NCI-H2081 (cell line): Measurements from ENCODE around the gene PCSK2.

Source experiments
- DNase-seq, 2 experiments: peaks; one replicate each; lab custom pipeline; 2025; lab: John Stamatoyannopoulos, UW

The PCSK2 gene

GRCh38 chr20:17480696-17481095 lies 253.9 kb downstream of the PCSK2 start:
- no peak for DNase-seq

GRCh38 chr20:17481661-17482060 lies 254.8 kb downstream of the PCSK2 start:
- DNase-seq = no peak

GRCh38 chr20:17482536-17482935 lies 255.7 kb downstream of the PCSK2 start:
- DNase-seq = no peak

GRCh38 chr20:17485017-17485416 lies 258.2 kb downstream of the PCSK2 start:
- DNase-seq = no peak

- no peak for DNase-seq
Observed at GRCh38 chr20:17488916-17489600, 262.2 kb downstream of the PCSK2 start.

GRCh38 chr20:17490501-17490900 lies 263.7 kb downstream of the PCSK2 start:
- no peak for DNase-seq

GRCh38 chr20:17491041-17491440 lies 264.2 kb downstream of the PCSK2 start:
- no peak for DNase-seq

GRCh38 chr20:17491488-17491887 lies 264.6 kb downstream of the PCSK2 start:
- DNase-seq = no peak

- no peak for DNase-seq
Observed at GRCh38 chr20:17493173-17493572, 266.3 kb downstream of the PCSK2 start.

GRCh38 chr20:17494201-17494600 lies 267.4 kb downstream of the PCSK2 start:
- DNase-seq = no peak

- no peak for DNase-seq
Observed at GRCh38 chr20:17495826-17496225, 269.0 kb downstream of the PCSK2 start.

- DNase-seq = no peak
Observed at GRCh38 chr20:17497821-17498580, 271.2 kb downstream of the PCSK2 start.

- no peak for DNase-seq
Observed at GRCh38 chr20:17498641-17499040, 271.8 kb downstream of the PCSK2 start.

- DNase-seq = no peak
Observed at GRCh38 chr20:17499041-17499440, 272.2 kb downstream of the PCSK2 start.

GRCh38 chr20:17500271-17500670 lies 273.4 kb downstream of the PCSK2 start:
- DNase-seq = no peak

GRCh38 chr20:17500826-17501225 lies 274.0 kb downstream of the PCSK2 start:
- no peak for DNase-seq

GRCh38 chr20:17501701-17502100 lies 274.9 kb downstream of the PCSK2 start:
- no peak for DNase-seq

GRCh38 chr20:17502105-17502504 lies 275.3 kb downstream of the PCSK2 start:
- DNase-seq = no peak

GRCh38 chr20:17503301-17504065 lies 276.6 kb downstream of the PCSK2 start:
- DNase-seq = no peak

GRCh38 chr20:17504066-17504897 lies 277.4 kb downstream of the PCSK2 start:
- no peak for DNase-seq

GRCh38 chr20:17504898-17505635 lies 278.2 kb downstream of the PCSK2 start:
- peak; percentile 31 to 39 for DNase-seq
